ENCODE results near the gene TTC21A. TPM values are rescaled to one million over a fixed set of nuclear protein-coding genes. Genes with fewer than 3 reads are reported as not detected.

Gene TTC21A
- polyA plus RNA-seq, 1 donor (not counting 4 experiments of a cell fraction or from before 2014, with no cell fraction given) = 1.3 TPM

GRCh38 chr3:39094851-39095677 lies 12.4 kb upstream of the TTC21A start:
- H3K9ac ChIP-seq (ENCODE audit: control insufficient read depth, extremely low read depth, insufficient read depth, low read length) = no peak overlapping the region
- H4K20me1 ChIP-seq (ENCODE audit: control insufficient read depth, extremely low read depth, insufficient read depth, low read length) = no peaks in the 10 kb centered on the region
- no peaks in the 10 kb centered on the region for H3K79me2 ChIP-seq (ENCODE audit: control insufficient read depth, insufficient read depth, low read length)
- H3K9me3 ChIP-seq (ENCODE audit: control insufficient read depth, low read depth, low read length) = no peaks in the 10 kb centered on the region
- DNase-seq (ENCODE audit: low read depth, low spot score) (no peak), FAIRE-seq (no peak)
- no peak overlapping the region for H3K4me2 ChIP-seq (ENCODE audit: control insufficient read depth, extremely low read depth, insufficient read depth, low read depth, low read length)
- no peak for TF ChIP-seq EZH2 (IDR thresholded peaks at IDR 0.05; ENCODE audit: low read length)
- no peak for TF ChIP-seq CTCF (optimal IDR thresholded peaks at IDR 0.05 in 1 of 3, IDR thresholded peaks at IDR 0.05 in 1 of 3, conservative IDR thresholded peaks at IDR 0.05 in 1 of 3; ENCODE audit: extremely low read depth in 1 of 3, insufficient read depth in 2 of 3, low read length in 3 of 3)
- H3K36me3 ChIP-seq (ENCODE audit: control insufficient read depth in 2 of 2, extremely low read depth in 1 of 2, insufficient read depth in 2 of 2, low read length in 2 of 2) = peaks cover 31 to 34% of the 10 kb centered on the region in 2 experiments
- no peak overlapping the region for H3K27ac ChIP-seq (ENCODE audit: control insufficient read depth, insufficient read depth, low read length)
- H2AFZ ChIP-seq (ENCODE audit: control insufficient read depth, low read length) = no peak overlapping the region
- dilution Hi-C loops (cut with MboI; ENCODE audit: extremely low pct_ligation_motif_present, low sequenced_read_pairs) = no loop called here
- no peak overlapping the region for H3K4me3 ChIP-seq (ENCODE audit: control insufficient read depth in 2 of 3, extremely low read depth in 1 of 3, insufficient read depth in 2 of 3, low read depth in 1 of 3, low read length in 3 of 3)
- no peaks in the 10 kb centered on the region for H3K9me1 ChIP-seq (ENCODE audit: control insufficient read depth, extremely low read depth, insufficient read depth, low read length)
- H3K4me1 ChIP-seq (ENCODE audit: control insufficient read depth, extremely low read depth, insufficient read depth, low read length) = no peaks in the 10 kb centered on the region
- H3K27me3 ChIP-seq (ENCODE audit: control insufficient read depth, extremely low read depth, insufficient read depth, low read length) = no peaks in the 10 kb centered on the region

- TF ChIP-seq CTCF (optimal IDR thresholded peaks at IDR 0.05 in 1 of 3, IDR thresholded peaks at IDR 0.05 in 1 of 3, conservative IDR thresholded peaks at IDR 0.05 in 1 of 3; ENCODE audit: extremely low read depth in 1 of 3, insufficient read depth in 2 of 3, low read length in 3 of 3) (no peak), EZH2 (IDR thresholded peaks at IDR 0.05; ENCODE audit: low read length) (no peak)
Observed at GRCh38 chr3:39095778-39096177, 11.7 kb upstream of the TTC21A start.

More at GRCh38 chr3:39095778-39096177, 11.7 kb upstream of the TTC21A start:
- Histone ChIP-seq H3K9me3 (ENCODE audit: control insufficient read depth, low read depth, low read length) (no peaks in the 10 kb centered on the region), H3K4me2 (ENCODE audit: control insufficient read depth, extremely low read depth, insufficient read depth, low read depth, low read length) (no peak overlapping the region), H3K9ac (ENCODE audit: control insufficient read depth, extremely low read depth, insufficient read depth, low read length) (no peak overlapping the region), H3K27ac (ENCODE audit: control insufficient read depth, insufficient read depth, low read length) (no peak overlapping the region), H4K20me1 (ENCODE audit: control insufficient read depth, extremely low read depth, insufficient read depth, low read length) (peaks cover 2% of the 10 kb centered on the region), H3K36me3 (ENCODE audit: control insufficient read depth in 2 of 2, extremely low read depth in 1 of 2, insufficient read depth in 2 of 2, low read length in 2 of 2) (peaks cover 31 to 38% of the 10 kb centered on the region in 2 experiments), H2AFZ (ENCODE audit: control insufficient read depth, low read length) (no peak overlapping the region), H3K4me1 (ENCODE audit: control insufficient read depth, extremely low read depth, insufficient read depth, low read length) (no peaks in the 10 kb centered on the region), H3K79me2 (ENCODE audit: control insufficient read depth, insufficient read depth, low read length) (no peaks in the 10 kb centered on the region), H3K4me3 (ENCODE audit: control insufficient read depth in 2 of 3, extremely low read depth in 1 of 3, insufficient read depth in 2 of 3, low read depth in 1 of 3, low read length in 3 of 3) (no peak overlapping the region), H3K9me1 (ENCODE audit: control insufficient read depth, extremely low read depth, insufficient read depth, low read length) (no peaks in the 10 kb centered on the region), H3K27me3 (ENCODE audit: control insufficient read depth, extremely low read depth, insufficient read depth, low read length) (no peaks in the 10 kb centered on the region)
- no peak for DNase-seq (ENCODE audit: low read depth, low spot score)
- dilution Hi-C loops (cut with MboI; ENCODE audit: extremely low pct_ligation_motif_present, low sequenced_read_pairs) = no loop called here
- FAIRE-seq = no peak
